Neural cell (in vitro differentiated cells): ENCODE results near the gene GLMN.

Experiments used
- EP300 ChIP-seq: fragments of 450-650 bp; conservative IDR thresholded peaks from 2 replicates; pipeline ENCODE4 v1.6.1; 2014; ENCODE audit warnings: antibody characterized with exemption, mild to moderate bottlenecking, moderate library complexity; ENCODE audit not compliant: poor library complexity, severe bottlenecking
- EZH2 ChIP-seq: fragments of 200-600, 300-800 bp; shearing (Covaris generic), sonication (generic); IDR thresholded peaks from 2 replicates; pipeline ENCODE4 v1.6.1; 2014; ENCODE audit warnings: antibody characterized with exemption, low read length, borderline replicate concordance, mild to moderate bottlenecking; ENCODE audit not compliant: insufficient read depth, poor library complexity, severe bottlenecking
- MXI1 ChIP-seq: fragments of 450-650 bp; conservative IDR thresholded peaks from 2 replicates; pipeline ENCODE4 v1.6.1; 2014; ENCODE audit warnings: antibody characterized with exemption, mild to moderate bottlenecking; ENCODE audit not compliant: poor library complexity, severe bottlenecking
- TAF1 ChIP-seq: IDR thresholded peaks from 2 replicates; pipeline ENCODE4 v1.6.1; 2012; ENCODE audit warnings: low read depth
- TF ChIP-seq, protein P1 (sequence below): fragments of 450-650 bp; IDR thresholded peaks from 2 replicates; pipeline ENCODE4 v1.5.1; 2014; ENCODE audit warnings: antibody characterized with exemption, mild to moderate bottlenecking, moderate library complexity; ENCODE audit not compliant: poor library complexity, severe bottlenecking

DNA sequence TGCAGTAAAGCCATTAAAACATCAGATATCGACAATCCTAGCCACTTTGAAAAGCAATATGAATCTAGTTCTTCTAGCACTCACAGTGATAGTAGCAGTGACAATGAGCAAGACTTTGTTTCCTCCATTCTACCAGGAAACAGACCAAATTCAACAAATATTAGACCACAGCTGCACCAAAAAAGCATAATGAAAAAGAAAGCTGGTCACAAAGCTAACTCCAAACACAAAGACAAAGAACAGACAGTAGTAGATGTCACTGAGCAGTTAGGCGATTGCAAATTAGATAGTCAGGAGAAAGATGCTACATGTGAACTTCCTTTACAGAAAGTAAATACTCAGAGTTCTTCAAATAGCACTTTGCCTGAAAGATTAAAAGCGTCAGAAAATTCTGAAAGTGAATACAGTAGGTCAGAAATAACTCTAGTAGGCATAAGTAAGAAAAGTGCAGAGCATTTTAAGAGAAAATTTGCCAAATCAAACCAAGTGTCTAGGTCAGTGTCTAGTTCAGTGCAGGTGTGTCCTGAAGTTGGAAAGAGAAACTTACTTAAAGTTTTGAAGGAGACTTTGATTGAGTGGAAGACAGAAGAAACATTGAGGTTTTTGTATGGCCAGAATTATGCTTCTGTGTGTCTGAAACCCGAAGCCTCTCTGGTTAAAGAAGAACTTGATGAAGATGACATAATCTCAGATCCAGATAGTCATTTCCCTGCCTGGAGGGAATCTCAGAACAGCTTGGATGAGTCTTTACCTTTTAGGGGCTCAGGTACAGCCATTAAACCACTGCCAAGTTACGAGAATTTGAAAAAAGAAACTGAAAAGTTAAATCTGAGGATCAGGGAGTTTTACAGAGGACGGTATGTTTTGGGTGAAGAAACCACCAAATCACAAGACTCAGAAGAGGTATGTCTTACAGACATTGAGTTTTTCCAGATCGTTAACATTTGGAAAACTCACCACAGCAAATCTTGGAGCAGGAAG, 25.0 kb upstream of the GLMN start:
- TF ChIP-seq TAF1: no peak
- TF ChIP-seq, protein P1, sequence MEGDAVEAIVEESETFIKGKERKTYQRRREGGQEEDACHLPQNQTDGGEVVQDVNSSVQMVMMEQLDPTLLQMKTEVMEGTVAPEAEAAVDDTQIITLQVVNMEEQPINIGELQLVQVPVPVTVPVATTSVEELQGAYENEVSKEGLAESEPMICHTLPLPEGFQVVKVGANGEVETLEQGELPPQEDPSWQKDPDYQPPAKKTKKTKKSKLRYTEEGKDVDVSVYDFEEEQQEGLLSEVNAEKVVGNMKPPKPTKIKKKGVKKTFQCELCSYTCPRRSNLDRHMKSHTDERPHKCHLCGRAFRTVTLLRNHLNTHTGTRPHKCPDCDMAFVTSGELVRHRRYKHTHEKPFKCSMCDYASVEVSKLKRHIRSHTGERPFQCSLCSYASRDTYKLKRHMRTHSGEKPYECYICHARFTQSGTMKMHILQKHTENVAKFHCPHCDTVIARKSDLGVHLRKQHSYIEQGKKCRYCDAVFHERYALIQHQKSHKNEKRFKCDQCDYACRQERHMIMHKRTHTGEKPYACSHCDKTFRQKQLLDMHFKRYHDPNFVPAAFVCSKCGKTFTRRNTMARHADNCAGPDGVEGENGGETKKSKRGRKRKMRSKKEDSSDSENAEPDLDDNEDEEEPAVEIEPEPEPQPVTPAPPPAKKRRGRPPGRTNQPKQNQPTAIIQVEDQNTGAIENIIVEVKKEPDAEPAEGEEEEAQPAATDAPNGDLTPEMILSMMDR: no peak
- TF ChIP-seq EZH2: no peak
- TF ChIP-seq EP300: no peak
- no peak for TF ChIP-seq MXI1
